Measurements from ENCODE around the gene GAPT.

- no peak for TF ChIP-seq CTCF (IDR thresholded peaks at IDR 0.05; ENCODE audit: extremely low read depth in 1 of 2, insufficient read depth in 1 of 2, low read depth in 1 of 2, low read length in 2 of 2)
- no peak for TF ChIP-seq MYC (IDR thresholded peaks at IDR 0.05; ENCODE audit: low read depth, low read length)
- no peak for TF ChIP-seq EZH2 (IDR thresholded peaks at IDR 0.05; ENCODE audit: borderline replicate concordance, low read depth, low read length, severe bottlenecking)
- TF ChIP-seq POLR2AphosphoS5 (IDR thresholded peaks at IDR 0.05; ENCODE audit: insufficient read depth, low read depth, low read length): no peak
- TF ChIP-seq POLR2A (IDR thresholded peaks at IDR 0.05; ENCODE audit: low read depth, low read length): no peak
- TF ChIP-seq GATA2 (IDR thresholded peaks at IDR 0.05; ENCODE audit: insufficient read depth, insufficient read length, low read depth, low read length): no peak
- no peak for TF ChIP-seq MAX (IDR thresholded peaks at IDR 0.05; ENCODE audit: insufficient read depth, insufficient read length)
Measured at GRCh38 chr5:58446024-58446423, 45.2 kb upstream of the GAPT start.

All from endothelial cell of umbilical vein (primary cell).